Measurements from ENCODE around the gene TLE1. TPM values are rescaled to one million over a fixed set of nuclear protein-coding genes. Genes with fewer than 3 reads are reported as not detected.

Gene TLE1
- total RNA-seq, 1 donor: 9.0 TPM

DNA sequence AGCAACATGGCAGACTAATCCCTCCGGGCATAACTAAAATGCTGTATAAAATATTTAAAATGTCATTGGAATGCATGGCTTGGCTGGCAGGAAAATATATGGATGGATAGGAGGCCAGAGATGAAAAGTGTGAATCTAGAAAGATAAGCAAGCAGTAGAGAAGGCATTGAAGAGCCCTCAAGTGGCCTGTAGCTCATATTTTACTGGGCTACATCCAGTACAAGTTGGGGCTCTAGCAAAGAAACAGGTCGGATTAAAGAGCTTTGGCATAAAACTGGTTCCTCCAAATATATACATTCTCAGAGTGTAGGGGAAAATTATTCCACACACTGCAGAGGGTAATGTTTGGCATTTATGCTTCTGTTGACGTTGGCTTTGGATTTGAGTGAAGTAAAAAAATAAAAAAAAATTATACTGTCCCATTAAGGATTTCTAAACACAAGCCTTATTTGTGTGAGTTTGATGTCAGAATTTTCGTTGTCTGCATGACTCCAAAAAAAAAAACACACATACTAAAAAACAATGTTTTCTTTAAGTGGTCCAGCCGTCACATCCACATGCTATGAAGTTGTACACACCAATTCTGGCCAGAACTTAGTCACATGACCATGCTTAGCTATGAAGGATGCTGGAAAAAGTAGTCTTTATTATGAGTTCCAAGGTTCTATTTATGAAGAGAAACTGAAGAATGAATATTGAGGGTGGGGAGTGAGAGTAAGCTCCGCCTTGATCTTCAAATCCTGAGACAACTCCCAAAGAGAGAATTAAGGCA, 147.0 kb downstream of the TLE1 start:
- Histone ChIP-seq H3K27me3 (ENCODE audit: insufficient read depth, low read length) (no peaks in the 10 kb centered on the region), H2AFZ (ENCODE audit: low read length) (no peak overlapping the region), H3K9me3 (ENCODE audit: low read depth, low read length) (no peaks in the 10 kb centered on the region), H3K79me2 (ENCODE audit: insufficient read depth, low read length) (no peaks in the 10 kb centered on the region), H3K36me3 (ENCODE audit: insufficient read depth, low read length) (no peaks in the 10 kb centered on the region), H3K4me3 (ENCODE audit: insufficient read depth, low read length) (no peak overlapping the region), H3K27ac (ENCODE audit: low read depth, low read length) (no peak overlapping the region), H3K4me2 (ENCODE audit: insufficient read depth, low read length) (no peak overlapping the region), H4K20me1 (ENCODE audit: insufficient read depth, low read length) (no peaks in the 10 kb centered on the region), H3K4me1 (ENCODE audit: insufficient read depth, low read length) (no peaks in the 10 kb centered on the region)
- no peak for DNase-seq (ENCODE audit: insufficient read length, low spot score, missing footprints)
- TF ChIP-seq, protein P1, sequence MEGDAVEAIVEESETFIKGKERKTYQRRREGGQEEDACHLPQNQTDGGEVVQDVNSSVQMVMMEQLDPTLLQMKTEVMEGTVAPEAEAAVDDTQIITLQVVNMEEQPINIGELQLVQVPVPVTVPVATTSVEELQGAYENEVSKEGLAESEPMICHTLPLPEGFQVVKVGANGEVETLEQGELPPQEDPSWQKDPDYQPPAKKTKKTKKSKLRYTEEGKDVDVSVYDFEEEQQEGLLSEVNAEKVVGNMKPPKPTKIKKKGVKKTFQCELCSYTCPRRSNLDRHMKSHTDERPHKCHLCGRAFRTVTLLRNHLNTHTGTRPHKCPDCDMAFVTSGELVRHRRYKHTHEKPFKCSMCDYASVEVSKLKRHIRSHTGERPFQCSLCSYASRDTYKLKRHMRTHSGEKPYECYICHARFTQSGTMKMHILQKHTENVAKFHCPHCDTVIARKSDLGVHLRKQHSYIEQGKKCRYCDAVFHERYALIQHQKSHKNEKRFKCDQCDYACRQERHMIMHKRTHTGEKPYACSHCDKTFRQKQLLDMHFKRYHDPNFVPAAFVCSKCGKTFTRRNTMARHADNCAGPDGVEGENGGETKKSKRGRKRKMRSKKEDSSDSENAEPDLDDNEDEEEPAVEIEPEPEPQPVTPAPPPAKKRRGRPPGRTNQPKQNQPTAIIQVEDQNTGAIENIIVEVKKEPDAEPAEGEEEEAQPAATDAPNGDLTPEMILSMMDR (IDR thresholded peaks at IDR 0.05; ENCODE audit: extremely low read depth, low read depth, low read length): no peak

GRCh38 chr9:81540142-81540710, 149.1 kb downstream of the TLE1 start:
- no peaks in the 10 kb centered on the region for H3K79me2 ChIP-seq (ENCODE audit: insufficient read depth, low read length)
- no peaks in the 10 kb centered on the region for H3K36me3 ChIP-seq (ENCODE audit: insufficient read depth, low read length)
- no peak for DNase-seq (ENCODE audit: insufficient read length, low spot score, missing footprints)
- H4K20me1 ChIP-seq (ENCODE audit: insufficient read depth, low read length): no peaks in the 10 kb centered on the region
- H3K4me1 ChIP-seq (ENCODE audit: insufficient read depth, low read length): no peaks in the 10 kb centered on the region
- no peak overlapping the region for H3K4me2 ChIP-seq (ENCODE audit: insufficient read depth, low read length)
- H3K27me3 ChIP-seq (ENCODE audit: insufficient read depth, low read length): no peaks in the 10 kb centered on the region
- no peak overlapping the region for H3K4me3 ChIP-seq (ENCODE audit: insufficient read depth, low read length)
- H2AFZ ChIP-seq (ENCODE audit: low read length): no peak overlapping the region
- H3K9me3 ChIP-seq (ENCODE audit: low read depth, low read length): no peaks in the 10 kb centered on the region
- H3K27ac ChIP-seq (ENCODE audit: low read depth, low read length): no peak overlapping the region
- TF ChIP-seq, protein P1 (IDR thresholded peaks at IDR 0.05; ENCODE audit: extremely low read depth, low read depth, low read length): no peak

DNA sequence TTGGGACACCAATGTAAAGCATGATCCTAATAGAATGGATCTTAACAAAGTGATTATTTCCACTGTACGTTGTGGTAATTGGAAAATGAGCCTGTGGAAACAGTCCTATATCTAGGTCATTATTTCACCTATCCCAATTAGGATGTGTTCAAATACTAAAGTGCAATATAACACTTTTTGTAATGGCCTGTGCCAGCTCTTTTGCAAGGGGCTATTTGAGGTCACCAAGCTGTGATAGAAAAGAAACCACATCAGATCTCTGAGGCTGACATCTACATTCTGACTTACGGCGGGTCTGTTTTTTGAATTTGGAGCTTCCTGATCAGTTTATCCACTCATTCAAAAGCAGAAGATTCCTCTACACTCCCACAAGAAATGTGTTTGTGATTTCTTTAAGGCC, 150.0 kb downstream of the TLE1 start:
- no peak for DNase-seq (ENCODE audit: insufficient read length, low spot score, missing footprints)
- H3K27ac ChIP-seq (ENCODE audit: low read depth, low read length): no peak overlapping the region
- H3K4me2 ChIP-seq (ENCODE audit: insufficient read depth, low read length): no peak overlapping the region
- no peaks in the 10 kb centered on the region for H3K9me3 ChIP-seq (ENCODE audit: low read depth, low read length)
- H3K27me3 ChIP-seq (ENCODE audit: insufficient read depth, low read length): no peaks in the 10 kb centered on the region
- no peak overlapping the region for H2AFZ ChIP-seq (ENCODE audit: low read length)
- H3K36me3 ChIP-seq (ENCODE audit: insufficient read depth, low read length): no peaks in the 10 kb centered on the region
- H3K4me1 ChIP-seq (ENCODE audit: insufficient read depth, low read length): no peaks in the 10 kb centered on the region
- H4K20me1 ChIP-seq (ENCODE audit: insufficient read depth, low read length): no peaks in the 10 kb centered on the region
- TF ChIP-seq, protein P1 (IDR thresholded peaks at IDR 0.05; ENCODE audit: extremely low read depth, low read depth, low read length): no peak
- no peak overlapping the region for H3K4me3 ChIP-seq (ENCODE audit: insufficient read depth, low read length)
- H3K79me2 ChIP-seq (ENCODE audit: insufficient read depth, low read length): no peaks in the 10 kb centered on the region

GRCh38 chr9:81538890-81539289, 150.5 kb downstream of the TLE1 start:
- Histone ChIP-seq H3K27ac (ENCODE audit: low read depth, low read length) (no peak overlapping the region), H3K4me2 (ENCODE audit: insufficient read depth, low read length) (no peak overlapping the region), H3K4me3 (ENCODE audit: insufficient read depth, low read length) (no peak overlapping the region), H3K79me2 (ENCODE audit: insufficient read depth, low read length) (no peaks in the 10 kb centered on the region), H4K20me1 (ENCODE audit: insufficient read depth, low read length) (no peaks in the 10 kb centered on the region), H3K27me3 (ENCODE audit: insufficient read depth, low read length) (no peaks in the 10 kb centered on the region), H3K4me1 (ENCODE audit: insufficient read depth, low read length) (no peaks in the 10 kb centered on the region), H3K36me3 (ENCODE audit: insufficient read depth, low read length) (no peaks in the 10 kb centered on the region), H2AFZ (ENCODE audit: low read length) (no peak overlapping the region), H3K9me3 (ENCODE audit: low read depth, low read length) (no peaks in the 10 kb centered on the region)
- no peak for DNase-seq (ENCODE audit: insufficient read length, low spot score, missing footprints)
- TF ChIP-seq, protein P1 (IDR thresholded peaks at IDR 0.05; ENCODE audit: extremely low read depth, low read depth, low read length): no peak

All from osteoblast (primary cell).